NCI-H748 (cell line): ENCODE measurements around the gene CHDH.
A peak's percentile ranks its signal among the peaks of the same experiment; 100 is the strongest.

Experiments
- DNase-seq: peaks from one replicate; lab custom pipeline; 2025; ENCODE audit not compliant: unreplicated experiment; lab: John Stamatoyannopoulos, UW

CHDH gene

DNA sequence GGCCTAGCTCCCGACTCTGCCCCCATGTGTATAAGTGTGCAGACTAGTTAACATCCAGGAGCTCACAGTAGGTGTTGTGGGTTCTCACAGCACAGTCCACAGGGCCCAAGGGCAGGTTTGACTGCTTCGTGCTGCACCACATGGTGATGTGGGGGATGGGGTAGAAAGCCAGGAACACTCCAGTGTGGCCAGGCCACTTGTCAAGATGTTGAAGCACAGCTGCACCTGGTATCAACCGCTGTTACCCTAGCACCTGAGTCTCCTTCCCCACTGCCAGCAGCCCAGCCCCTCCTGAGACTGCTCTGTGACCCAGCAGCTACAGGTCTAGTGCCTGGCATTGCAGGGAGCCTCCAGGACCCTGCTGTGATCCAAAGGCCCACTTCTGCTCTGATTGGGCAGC, 53.4 kb downstream of the CHDH start:
- no peak for DNase-seq

DNA sequence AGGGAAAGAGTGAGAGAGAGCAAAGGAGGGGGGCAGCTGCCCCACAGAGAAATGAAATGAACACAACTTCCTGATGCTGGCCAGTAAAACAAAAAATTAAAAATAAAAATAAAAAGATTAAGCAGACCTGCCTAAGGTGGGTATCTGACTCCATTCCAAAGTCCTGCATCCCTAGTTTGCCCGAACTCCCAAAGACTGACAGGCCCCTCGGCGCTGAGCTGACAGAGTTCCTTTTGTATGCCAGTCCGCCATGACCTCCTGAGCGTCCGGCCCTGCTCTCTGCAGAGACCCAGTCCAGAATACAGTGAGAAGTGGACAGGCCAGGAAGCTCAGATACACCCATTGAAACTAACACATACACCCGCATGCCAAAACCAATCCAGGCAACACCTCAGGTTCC, 54.9 kb downstream of the CHDH start:
- DNase-seq: no peak

DNA sequence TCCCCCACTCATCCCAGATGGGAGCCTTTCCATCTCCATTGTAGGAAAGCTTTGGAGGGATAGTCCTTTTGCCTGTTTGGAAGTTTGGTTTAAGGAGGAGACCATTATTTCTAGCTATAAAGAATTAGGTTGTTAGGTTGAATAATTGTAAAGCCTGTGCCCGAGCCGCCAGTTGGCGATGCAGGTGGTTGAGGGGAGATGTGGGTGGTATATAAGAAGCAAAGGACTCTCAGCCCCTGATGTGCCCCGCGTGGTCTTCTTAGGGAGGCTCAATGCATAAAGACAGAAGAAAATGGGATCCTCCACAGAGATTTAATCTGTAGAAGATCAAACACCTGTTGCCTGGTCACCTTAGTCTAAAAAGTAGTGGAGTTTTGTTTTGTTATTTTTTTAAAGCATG, 55.7 kb downstream of the CHDH start:
- DNase-seq: no peak

DNA sequence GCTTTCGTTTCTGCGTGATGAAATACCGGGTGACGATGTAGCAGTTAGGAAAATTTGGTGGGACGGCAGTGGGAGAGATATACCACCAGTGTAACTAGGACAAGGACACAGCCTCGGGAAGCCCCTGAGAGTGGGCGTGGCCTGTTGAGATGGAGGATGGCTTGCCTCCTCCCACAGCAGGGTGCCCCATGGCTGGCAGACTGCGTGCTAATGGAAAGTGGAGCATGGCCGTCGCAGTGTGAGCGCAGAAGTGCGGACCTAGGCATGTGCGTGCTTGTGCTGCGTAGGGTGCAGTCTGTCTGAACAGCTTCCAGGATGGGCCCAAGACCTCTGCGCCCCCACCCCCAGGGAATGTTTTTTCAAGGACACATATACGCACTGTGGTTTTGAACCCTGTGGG, 56.8 kb downstream of the CHDH start:
- no peak for DNase-seq

DNA sequence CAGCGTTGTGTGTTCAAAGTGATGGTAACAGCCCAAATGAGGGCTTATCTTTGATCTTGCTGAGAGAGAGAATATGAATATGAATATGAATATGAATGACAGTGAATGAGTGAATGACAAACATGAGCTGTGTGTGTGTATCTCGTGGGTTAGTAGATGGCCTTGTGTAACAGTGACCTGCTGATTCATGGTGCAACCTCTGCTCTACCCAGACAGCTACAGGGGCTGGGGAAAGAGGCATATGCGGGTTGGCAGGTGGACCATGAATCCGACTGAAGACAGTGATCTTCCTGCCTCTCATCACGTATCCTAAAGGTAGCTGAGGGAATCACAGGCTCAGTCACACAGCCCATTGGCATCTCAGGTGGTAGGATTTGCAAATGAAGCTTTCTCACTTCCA, 58.2 kb downstream of the CHDH start:
- DNase-seq: no peak

DNA sequence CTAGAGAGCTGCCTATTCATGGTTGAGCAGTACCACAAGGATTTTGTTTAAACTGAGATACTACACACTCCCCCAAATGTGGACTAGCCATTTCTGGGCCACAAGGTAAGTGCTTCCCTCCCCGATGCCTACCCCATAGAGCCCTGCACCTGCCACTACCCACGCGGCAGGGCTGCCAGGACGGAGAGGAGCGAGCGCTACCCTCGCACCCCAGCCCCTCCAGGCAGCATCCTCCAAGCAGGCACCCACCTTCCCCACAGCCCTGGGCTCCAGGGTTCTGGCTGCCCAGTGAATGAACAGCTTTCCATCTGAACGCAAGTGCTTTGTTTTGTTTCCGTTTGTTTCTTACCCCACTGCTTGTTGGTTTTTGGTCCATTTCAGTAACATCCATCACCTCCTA, 59.2 kb downstream of the CHDH start:
- DNase-seq: no peak

DNA sequence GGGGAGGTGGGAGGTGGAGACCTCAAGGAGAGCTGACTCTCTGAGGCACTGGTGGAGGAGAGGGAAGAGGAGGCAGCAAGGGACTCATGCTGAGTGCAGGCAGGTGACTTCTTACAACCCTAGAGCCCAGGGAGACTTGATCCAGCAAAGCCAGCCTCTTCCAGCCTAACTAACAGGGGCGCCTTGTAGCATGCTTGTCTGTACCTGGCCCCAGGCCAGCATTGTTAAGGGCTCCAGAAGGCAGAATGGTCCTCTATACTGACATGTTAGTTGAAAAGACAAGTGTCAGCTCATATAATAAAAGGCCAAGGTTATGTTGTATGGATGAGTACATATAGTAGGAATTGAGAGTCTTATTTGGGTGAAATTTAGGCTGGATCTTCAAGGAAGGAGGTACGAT, 65.4 kb downstream of the CHDH start:
- DNase-seq: no peak

DNA sequence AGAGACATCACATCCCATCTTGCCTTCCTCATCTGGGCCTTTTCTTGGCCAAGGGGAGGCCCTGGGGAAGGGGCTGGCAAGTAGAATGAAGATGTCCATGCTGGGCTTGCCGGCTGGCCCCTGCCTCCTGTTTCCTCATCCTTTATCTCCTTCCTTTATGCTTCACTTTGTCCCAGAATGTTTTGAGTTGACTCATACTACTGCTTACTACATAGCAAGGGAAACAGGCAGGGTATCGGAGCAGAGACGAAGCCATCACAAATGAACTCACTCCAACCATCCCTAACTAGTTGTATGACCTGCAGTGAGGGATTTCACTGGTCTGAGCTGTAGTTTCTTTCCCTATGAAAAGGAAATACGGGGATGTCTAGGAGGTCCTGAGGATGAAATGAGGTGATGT, 66.0 kb downstream of the CHDH start:
- DNase-seq: no peak

DNA sequence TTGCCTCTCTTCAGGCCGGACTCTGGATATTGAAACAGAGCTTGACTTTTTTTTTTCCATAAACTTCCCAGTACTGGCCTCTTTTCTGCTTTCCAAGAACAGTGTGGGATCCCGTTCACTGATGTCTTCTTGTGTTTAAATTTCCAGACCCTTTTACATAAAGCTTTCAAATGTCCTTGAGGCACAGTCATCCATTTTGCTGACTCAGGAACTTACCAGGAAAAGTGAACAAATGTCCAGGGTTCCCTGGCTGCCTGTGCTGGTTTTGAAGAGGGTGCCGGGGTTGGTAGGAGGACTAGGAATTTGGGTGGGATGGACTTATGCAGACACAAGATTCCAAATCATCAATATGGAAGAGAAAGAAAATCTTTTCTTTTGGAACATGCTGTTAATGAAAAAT, 68.1 kb downstream of the CHDH start:
- DNase-seq: no peak

DNA sequence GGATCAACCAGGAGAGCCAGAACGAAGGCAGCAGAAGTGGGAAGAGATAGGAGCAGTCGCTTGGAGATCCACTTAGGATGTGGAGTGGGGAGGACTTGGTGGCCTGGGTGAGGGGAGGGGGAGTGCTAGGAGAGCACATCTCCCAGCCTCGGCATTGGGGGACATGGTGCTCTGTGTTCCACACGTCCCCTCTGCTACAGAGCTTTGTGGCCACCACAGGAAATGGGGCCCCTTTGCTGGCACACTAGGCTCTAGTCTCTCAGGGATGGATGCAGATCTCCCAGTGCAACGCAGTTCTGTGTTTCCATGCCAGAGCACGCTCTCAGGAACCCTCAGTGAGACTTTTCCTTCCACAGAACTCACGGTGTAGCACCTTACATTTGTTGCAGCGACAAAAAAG, 68.8 kb downstream of the CHDH start:
- DNase-seq: no peak

DNA sequence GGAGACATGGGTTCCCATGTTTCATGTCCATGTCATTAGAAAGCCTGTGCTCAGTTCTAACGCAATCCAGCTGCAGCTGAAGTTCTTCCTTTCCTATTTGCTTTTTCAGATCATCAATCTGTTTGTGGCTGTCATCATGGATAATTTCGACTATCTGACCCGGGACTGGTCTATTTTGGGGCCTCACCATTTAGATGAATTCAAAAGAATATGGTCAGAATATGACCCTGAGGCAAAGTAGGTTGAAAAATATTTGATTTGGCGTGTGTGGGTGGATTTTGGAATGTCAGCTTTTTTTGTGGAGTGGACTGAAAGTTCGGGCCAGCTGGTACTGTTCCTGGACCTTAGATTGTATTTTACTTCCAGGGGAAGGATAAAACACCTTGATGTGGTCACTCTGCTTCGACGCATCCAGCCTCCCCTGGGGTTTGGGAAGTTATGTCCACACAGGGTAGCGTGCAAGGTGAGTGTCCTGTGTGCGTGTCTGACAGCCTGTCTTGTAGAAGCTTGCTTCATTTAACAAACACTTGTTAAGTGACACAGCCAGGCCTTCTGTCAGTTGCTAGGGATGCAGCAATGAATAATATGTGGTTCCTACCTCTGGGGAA, 69.6 kb downstream of the CHDH start:
- DNase-seq: no peak

DNA sequence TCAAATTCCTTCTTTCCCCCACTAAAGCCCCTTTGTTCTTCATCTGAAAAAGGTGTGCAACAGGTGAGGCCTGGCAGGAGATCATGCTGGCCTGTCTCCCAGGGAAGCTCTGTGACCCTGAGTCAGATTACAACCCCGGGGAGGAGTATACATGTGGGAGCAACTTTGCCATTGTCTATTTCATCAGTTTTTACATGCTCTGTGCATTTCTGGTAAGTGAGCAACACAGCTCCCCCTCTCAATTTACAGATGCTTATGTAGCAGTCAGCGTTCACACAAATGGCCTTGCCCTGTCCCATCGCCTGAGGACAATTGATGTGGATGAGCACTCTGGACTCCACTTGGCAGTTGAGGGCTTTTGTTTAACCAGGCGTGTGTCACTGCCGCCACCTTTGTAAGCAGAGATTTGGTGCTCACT, 70.4 kb downstream of the CHDH start:
- peak; percentile 23 for DNase-seq

DNA sequence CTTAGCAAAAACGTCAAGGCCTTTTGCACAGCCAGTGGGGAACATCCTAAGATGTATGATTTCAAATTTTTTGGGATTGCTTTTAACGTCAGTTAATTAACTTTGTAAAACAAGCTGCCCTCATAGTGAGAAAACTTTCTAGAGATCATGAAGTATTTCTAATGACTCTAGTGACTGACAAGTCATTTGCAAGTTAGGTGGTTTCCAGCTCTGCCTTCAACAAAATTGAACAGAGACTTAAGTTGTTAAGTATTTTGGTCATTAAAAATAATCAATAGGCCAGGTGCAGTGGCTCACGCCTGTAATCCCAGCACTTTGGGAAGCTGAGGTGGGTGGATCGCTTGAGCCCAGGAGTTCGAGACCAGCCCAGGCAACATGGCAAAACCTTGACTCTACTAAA, 71.2 kb downstream of the CHDH start:
- no peak for DNase-seq

DNA sequence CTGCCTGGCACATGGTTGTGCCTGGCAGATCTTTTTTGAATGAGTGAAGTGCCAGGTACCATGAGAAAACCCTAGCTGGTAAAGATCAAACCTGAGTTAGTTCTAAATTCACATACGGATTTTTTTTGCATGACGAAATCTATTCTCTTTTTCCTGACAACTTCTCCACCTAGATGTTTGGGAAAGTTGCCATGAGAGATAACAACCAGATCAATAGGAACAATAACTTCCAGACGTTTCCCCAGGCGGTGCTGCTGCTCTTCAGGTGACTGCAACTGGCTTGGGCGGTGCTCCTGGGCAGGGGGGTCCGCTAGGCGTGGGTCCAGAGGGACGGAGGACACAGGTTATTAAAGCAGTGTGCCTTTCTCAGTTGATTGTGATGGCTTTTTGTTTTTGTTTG, 71.8 kb downstream of the CHDH start:
- DNase-seq: no peak

DNA sequence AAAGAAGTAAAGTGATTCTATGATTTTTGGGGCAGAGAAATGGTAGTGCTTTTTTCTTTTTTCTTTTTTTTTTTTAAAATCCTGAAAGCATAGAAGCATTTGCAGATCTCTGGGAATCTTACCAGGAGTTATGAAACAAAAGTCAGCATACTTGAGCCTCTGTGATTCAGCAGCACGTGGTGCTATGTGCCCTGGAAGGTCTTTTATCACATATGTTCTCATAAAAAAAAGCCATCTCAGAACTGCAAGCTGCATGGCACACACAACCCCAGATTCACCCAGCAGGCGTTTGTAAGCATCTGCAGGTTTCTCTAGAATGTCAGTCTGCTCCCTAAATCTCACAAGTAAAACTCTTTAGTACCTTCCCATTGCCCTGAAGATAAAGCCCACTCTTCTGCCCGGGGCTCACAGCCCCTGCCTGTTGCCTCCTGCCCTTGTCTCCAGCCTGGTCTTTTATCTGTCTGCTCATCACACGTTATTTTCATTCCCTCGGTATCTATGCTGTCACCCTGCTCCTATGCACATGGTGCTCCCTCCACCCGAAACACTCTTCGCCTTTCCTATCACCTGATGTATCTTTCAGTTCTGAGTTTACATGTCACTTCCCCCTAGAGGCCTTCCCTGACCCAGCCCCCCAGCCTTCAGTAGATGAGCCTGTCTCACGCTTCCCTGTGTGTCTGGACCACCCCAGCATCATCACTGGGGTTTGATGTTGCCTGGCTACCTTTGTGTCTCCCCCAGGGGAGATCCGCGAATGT, 72.4 kb downstream of the CHDH start:
- DNase-seq: no peak

DNA sequence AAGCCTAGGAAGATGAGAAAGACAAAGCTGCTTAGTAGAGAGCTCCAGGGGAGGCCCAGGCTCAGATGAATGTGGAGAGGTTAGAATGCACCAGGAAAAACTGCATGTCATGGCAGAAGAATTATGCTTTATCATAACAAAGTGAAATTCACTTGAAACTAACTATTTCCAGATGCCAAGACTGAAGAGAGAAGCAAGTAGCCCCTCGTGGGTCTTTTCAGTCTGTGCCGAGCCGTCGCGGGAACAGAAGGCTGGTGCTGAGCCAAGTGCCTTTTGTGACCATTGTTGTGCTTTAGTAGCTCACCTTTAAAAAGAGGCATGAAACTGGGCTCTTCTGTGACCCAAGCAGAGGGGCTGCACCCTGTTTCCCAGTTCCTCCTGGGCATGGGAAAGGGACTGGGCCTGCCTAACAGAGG, 73.2 kb downstream of the CHDH start:
- DNase-seq: no peak

DNA sequence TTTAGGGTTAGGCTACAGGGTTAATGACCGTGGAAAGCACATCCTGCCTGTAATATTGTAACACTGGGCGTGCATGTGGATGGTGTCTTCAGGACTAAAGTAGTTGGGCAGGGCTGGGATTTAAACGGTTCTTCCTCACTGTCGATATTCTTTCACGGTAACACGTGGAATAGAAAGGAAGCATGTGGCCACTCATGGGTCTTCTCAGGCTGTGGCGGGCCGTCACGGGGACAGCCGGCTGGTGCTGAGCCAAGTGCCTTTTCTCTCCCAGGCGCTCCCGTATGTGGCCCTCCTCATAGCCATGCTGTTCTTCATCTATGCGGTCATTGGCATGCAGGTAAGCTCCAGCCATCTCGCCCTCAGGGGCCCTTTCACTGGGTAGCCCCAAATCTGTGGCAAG, 73.7 kb downstream of the CHDH start:
- DNase-seq: no peak

DNA sequence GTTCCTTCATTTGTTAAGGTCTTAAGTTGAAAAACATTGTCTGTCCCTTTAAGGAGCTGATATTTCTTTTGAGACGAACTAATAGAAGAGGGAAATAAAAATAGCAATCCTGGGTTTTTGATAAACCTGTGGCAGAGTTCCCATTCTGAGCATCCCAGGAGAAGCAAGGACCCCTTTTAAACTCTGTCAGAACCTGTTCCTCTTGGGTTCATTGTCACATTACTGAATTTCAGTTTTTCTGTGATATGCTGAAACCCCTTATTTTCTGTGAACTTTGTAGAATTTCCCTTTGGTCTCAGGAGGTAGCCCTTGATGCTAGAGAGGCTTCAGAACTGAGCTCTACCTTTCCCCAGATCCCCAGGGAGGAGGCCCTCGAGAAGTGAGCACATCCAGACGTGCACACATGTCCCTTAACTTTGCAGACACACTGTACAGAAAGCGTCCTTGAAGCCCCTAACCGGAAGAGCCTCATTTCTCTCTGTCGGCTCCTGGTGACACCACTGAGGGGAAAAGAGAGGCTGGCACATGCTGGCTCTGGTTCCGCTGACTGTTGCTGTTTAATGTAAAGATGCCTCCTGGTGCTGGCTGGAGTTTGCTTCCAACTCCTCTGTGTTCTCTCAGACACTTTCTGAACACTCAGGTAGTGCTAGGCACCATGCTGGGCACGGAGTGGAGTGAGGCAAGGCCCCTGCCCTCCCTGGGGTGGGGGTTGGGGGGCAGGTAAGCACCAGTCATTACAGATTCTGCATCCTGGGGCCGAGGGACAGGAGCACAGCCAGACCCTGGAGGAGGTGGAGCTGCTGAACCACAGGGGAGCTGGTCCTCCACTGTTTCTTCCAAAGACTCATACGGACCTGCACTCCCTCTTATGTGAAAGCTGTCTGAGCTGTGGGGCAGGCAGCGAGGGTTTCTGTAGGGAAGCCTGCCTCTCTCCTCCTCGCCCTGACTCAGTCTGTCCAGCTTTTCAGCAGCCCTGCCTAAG, 77.5 kb downstream of the CHDH start:
- DNase-seq: no peak

DNA sequence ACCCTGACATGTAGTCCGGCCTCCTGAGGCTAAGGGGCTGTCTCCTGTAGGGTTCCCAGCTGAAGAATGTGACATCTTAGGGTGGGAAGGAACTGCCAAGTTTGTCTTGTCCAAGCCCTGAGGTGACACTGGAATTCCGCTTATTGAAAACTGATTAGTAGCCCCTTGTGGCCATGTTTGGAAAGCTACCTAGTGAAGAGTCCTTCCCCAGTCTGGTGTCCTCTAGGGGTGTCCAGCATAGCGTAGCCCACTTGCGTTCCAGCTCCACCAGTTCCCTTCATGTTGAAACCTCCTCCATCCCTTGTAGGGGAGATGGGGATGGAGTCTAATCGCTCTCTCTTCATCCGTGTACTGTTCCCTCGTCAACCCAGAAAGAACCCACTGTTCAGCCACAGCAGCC, 79.5 kb downstream of the CHDH start:
- DNase-seq: no peak

DNA sequence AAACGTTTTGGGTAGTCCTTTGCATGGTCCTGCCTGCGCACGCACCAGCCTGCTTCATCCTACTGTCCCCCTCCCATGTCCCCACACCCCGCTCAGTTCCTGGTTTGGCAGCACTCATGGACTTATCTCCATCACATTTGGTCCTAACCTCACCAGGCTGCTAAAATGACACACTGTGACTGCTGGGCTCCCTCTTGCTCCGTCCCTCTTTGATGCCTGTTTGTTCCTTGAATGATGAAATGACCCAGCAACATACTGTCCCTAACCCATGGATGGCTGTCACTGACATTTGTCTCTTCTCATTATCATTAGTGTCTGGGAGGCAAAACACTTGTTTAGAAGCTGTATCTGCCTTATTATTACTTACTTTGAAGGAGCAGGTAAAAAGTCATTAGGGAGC, 80.5 kb downstream of the CHDH start:
- DNase-seq: no peak

DNA sequence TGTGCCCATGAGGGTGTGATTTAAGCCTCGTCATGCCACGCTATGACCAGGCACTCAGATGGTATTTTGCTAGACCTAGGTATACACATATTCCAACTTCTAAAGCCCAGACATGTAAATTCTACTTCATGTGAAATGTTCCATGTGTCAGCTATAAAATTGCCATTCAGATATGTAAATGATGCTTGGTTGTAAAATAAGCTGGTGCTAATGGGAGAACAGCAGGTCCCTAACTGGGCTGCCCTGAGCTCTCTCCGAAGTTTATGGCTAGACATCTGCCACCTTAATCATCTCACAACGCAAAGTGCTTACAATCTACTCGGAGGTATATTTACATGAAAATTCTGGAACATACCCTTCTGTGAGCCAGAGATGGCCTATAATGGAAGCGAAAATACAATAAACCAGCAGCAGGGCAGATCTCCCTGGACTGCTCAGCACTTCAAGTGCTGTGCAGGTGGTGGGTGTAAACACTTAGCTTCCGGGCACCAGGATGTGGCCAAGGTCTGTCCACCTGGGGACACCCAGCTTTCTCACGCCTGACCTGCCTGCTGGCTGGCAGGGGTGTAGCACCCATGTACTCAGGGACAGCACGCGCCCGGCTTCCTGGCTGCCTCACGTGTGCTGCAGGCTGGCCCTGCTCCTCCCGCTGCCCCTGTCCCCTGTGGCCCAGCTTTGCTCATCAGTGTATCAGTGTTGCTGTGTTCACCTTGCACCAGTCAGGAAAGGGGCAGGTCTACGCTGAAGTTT, 82.0 kb downstream of the CHDH start:
- DNase-seq: peak; percentile 47
